A673 (cell line): Measurements from ENCODE around the gene AATK. TPM values are rescaled to one million over a fixed set of nuclear protein-coding genes. Genes with fewer than 3 reads are reported as not detected.

Source experiments
- BruUV-seq: library from RNA; stranded (reverse); fragments of 400-500 nt; replicated peaks from 2 replicates; lab custom pipeline; 2021; lab: Mats Ljungman, UMichigan
- CTCF ChIA-PET: fragments of 300-600 bp; sonication (Branson Sonifier 250); formaldehyde crosslinking; loops from one replicate; lab custom pipeline; 2022; ENCODE audit warnings: antibody characterized with exemption; lab: Charles Lee
- POLR2A ChIA-PET: fragments of 300-600 bp; sonication (Branson Sonifier 250); formaldehyde crosslinking; loops from one replicate; lab custom pipeline; 2022; ENCODE audit warnings: antibody characterized with exemption; ENCODE audit not compliant: low non-redundant PET; lab: Charles Lee
- DNase-seq: peaks from one replicate; pipeline ENCODE4 v3.0.0-alpha.2; 2015; ENCODE audit warnings: low spot score
- H3K27ac ChIP-seq: fragments of 200-600 bp; sonication (generic); 2 replicates; pipeline ENCODE4 v1.5.1; 2016; ENCODE audit warnings: mixed run types, low read depth, mild to moderate bottlenecking, mixed read lengths, antibody characterized with exemption, low read length; ENCODE audit not compliant: poor library complexity, severe bottlenecking
- H3K27me3 ChIP-seq: fragments of 200-600 bp; sonication (generic); replicated peaks from 2 replicates; pipeline ENCODE4 v1.6.1; 2017; ENCODE audit warnings: mixed run types, low read depth, mild to moderate bottlenecking, mixed read lengths, antibody characterized with exemption, low read length; ENCODE audit not compliant: insufficient read depth, poor library complexity
- H3K36me3 ChIP-seq: fragments of 200-600 bp; sonication (generic); 2 replicates; pipeline ENCODE4 v1.6.1; 2016; ENCODE audit warnings: mixed run types, mild to moderate bottlenecking, mixed read lengths, antibody characterized with exemption, low read length; ENCODE audit not compliant: insufficient read depth, poor library complexity, severe bottlenecking
- H3K4me1 ChIP-seq: fragments of 200-600 bp; sonication (generic); 2 replicates; pipeline ENCODE4 v1.6.1; 2017; ENCODE audit warnings: mixed run types, mild to moderate bottlenecking, mixed read lengths, antibody characterized with exemption, low read length; ENCODE audit not compliant: insufficient read depth, poor library complexity, severe bottlenecking
- H3K4me3 ChIP-seq: fragments of 200-600 bp; sonication (generic); 2 replicates; pipeline ENCODE4 v1.5.1; 2016; ENCODE audit warnings: low read depth, mixed run types, mild to moderate bottlenecking, mixed read lengths, low read length; ENCODE audit not compliant: poor library complexity, severe bottlenecking
- H3K9me3 ChIP-seq: fragments of 200-600 bp; sonication (generic); 2 replicates; pipeline ENCODE4 v1.6.1; 2016; ENCODE audit warnings: mixed run types, low read depth, mild to moderate bottlenecking, mixed read lengths, antibody characterized with exemption, low read length; ENCODE audit not compliant: poor library complexity, severe bottlenecking
- CTCF ChIP-seq: fragments of 300-800, 200-600 bp; sonication (generic); conservative IDR thresholded peaks from 2 replicates; pipeline ENCODE4 v1.5.1; 2017; ENCODE audit warnings: low read depth, mild to moderate bottlenecking, antibody characterized with exemption, low read length, moderate library complexity, mixed read lengths
- EZH2 ChIP-seq: fragments of 200-600 bp; sonication (generic); IDR thresholded peaks from 2 replicates; pipeline ENCODE4 v1.6.1; 2017; ENCODE audit warnings: borderline replicate concordance, low read depth, mild to moderate bottlenecking, mixed read lengths, antibody characterized with exemption, low read length; ENCODE audit not compliant: poor library complexity, severe bottlenecking
- intact Hi-C: fragments of 100-400 bp; cut with micrococcal nuclease; formaldehyde crosslinking; loops from one replicate; pipeline ENCODE4 v1.10.0; 2022; ENCODE audit not compliant: unreplicated experiment
- total RNA-seq: library from RNA; stranded (reverse); gene quantifications from 2 replicates; pipeline ENCODE4 v1.2.3, GENCODE V29; 2021

AATK gene
- total RNA-seq, 1 experiment from 2014 or later: 0.90 TPM

GRCh38 chr17:81091154-81091553 lies 74.9 kb downstream of the AATK start:
- POLR2A ChIA-PET: no interaction called here
- Histone ChIP-seq H3K36me3 (no peaks in the 10 kb centered on the region), H3K27ac (peak overlapping the region; percentile 54), H3K9me3 (no peaks in the 10 kb centered on the region), H3K4me3 (no peak overlapping the region), H3K4me1 (peaks cover 38% of the 10 kb centered on the region), H3K27me3 (no peaks in the 10 kb centered on the region)
- no peak for DNase-seq
- intact Hi-C loops: no loop called here
- TF ChIP-seq EZH2: no peak
- no peak for TF ChIP-seq CTCF
- no TSS peak for BruUV-seq
- CTCF ChIA-PET: interaction anchor here (0.6 kb wide), 2 partner anchors 51 to 641 kb away, joined by 9 to 10 read pairs; no protein-coding TSS in a partner anchor

GRCh38 chr17:81090361-81091136 lies 75.5 kb downstream of the AATK start:
- Histone ChIP-seq H3K4me1 (peaks cover 32% of the 10 kb centered on the region), H3K9me3 (no peaks in the 10 kb centered on the region), H3K27ac (peak overlapping the region; percentile 54), H3K27me3 (no peaks in the 10 kb centered on the region), H3K4me3 (no peak overlapping the region), H3K36me3 (no peaks in the 10 kb centered on the region)
- POLR2A ChIA-PET: no interaction called here
- DNase-seq: peak; percentile 82
- intact Hi-C loops: no loop called here
- BruUV-seq: no TSS peak
- CTCF ChIA-PET: interaction anchor here (0.6 kb wide), 2 partner anchors 51 to 640 kb away, joined by 9 to 10 read pairs; no protein-coding TSS in a partner anchor
- no peak for TF ChIP-seq EZH2
- no peak for TF ChIP-seq CTCF

GRCh38 chr17:81086789-81087551 lies 79.1 kb downstream of the AATK start:
- DNase-seq: no peak
- CTCF ChIA-PET: interaction anchor here (1.0 kb wide), 1 partner anchor 10 kb away, joined by 3 read pairs; no protein-coding TSS in a partner anchor
- Histone ChIP-seq H3K27ac (no peak overlapping the region), H3K36me3 (no peaks in the 10 kb centered on the region), H3K27me3 (no peaks in the 10 kb centered on the region), H3K9me3 (no peaks in the 10 kb centered on the region), H3K4me1 (peaks cover 13% of the 10 kb centered on the region), H3K4me3 (no peak overlapping the region)
- POLR2A ChIA-PET: no interaction called here
- intact Hi-C loops: no loop called here
- BruUV-seq: no TSS peak
- TF ChIP-seq CTCF (no peak), EZH2 (no peak)
